ENCODE data around the gene C4orf50.

Gene C4orf50

DNA sequence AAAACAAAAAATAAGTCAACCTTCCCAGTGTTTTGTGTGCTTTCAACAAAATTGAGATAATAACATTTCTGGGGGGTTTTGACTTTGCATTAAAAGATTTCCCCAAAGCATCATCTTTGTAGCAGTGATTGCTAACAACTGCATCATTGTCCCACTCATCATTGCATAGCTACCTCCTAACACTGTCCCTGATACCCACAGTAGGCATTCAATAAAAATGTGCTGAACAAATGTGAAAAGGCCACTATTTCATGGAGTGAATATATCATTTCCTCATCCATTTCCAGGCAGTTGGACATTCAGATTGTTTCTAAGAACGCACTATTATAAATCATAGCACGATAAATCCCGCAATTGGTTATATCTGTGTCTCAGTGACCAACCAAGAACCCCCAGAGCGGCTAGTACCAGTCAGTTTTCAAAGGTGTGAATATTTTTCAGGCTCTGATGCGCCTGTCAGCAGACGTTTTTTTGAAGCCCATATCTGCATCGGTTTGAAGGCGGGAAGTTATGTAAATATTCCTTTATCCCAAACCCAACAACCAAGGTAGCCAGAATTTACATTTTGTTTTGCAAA, 89.3 kb downstream of the C4orf50 start:
- POLR2A ChIA-PET: no interaction called here
- no peak for TF ChIP-seq NFRKB (IDR thresholded peaks at IDR 0.05)
- no peak for TF ChIP-seq L3MBTL2 (conservative IDR thresholded peaks at IDR 0.05)
- no peak for TF ChIP-seq ELF4 (IDR thresholded peaks at IDR 0.05)
- no peak for TF ChIP-seq ARNT (IDR thresholded peaks at IDR 0.05)
- TF ChIP-seq LEF1 (IDR thresholded peaks at IDR 0.05; ENCODE audit: borderline replicate concordance): no peak
- no peak for TF ChIP-seq ZNF384 (IDR thresholded peaks at IDR 0.05)
- no peak for TF ChIP-seq FOXA1 (IDR thresholded peaks at IDR 0.05)
- no peak for TF ChIP-seq SUZ12 (IDR thresholded peaks at IDR 0.05)
- no peak for TF ChIP-seq BHLHE40 (IDR thresholded peaks at IDR 0.05; ENCODE audit: borderline replicate concordance)
- TF ChIP-seq FOXK2 (IDR thresholded peaks at IDR 0.05): no peak
- no peak for TF ChIP-seq TARDBP (IDR thresholded peaks at IDR 0.05)
- no peak for TF ChIP-seq CTBP1 (IDR thresholded peaks at IDR 0.05; ENCODE audit: borderline replicate concordance)
- TF ChIP-seq HDGF (IDR thresholded peaks at IDR 0.05; ENCODE audit: borderline replicate concordance): no peak
- TF ChIP-seq, protein P1, sequence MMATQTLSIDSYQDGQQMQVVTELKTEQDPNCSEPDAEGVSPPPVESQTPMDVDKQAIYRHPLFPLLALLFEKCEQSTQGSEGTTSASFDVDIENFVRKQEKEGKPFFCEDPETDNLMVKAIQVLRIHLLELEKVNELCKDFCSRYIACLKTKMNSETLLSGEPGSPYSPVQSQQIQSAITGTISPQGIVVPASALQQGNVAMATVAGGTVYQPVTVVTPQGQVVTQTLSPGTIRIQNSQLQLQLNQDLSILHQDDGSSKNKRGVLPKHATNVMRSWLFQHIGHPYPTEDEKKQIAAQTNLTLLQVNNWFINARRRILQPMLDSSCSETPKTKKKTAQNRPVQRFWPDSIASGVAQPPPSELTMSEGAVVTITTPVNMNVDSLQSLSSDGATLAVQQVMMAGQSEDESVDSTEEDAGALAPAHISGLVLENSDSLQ (IDR thresholded peaks at IDR 0.05): no peak
- TF ChIP-seq FOXM1 (IDR thresholded peaks at IDR 0.05; ENCODE audit: borderline replicate concordance): no peak
- CTCF ChIA-PET: interaction anchor here (0.6 kb wide), 1 partner anchor 34 kb away, joined by 3 read pairs; no protein-coding TSS in a partner anchor
- no peak for DNase-seq (ENCODE audit: extremely low spot score)

DNA sequence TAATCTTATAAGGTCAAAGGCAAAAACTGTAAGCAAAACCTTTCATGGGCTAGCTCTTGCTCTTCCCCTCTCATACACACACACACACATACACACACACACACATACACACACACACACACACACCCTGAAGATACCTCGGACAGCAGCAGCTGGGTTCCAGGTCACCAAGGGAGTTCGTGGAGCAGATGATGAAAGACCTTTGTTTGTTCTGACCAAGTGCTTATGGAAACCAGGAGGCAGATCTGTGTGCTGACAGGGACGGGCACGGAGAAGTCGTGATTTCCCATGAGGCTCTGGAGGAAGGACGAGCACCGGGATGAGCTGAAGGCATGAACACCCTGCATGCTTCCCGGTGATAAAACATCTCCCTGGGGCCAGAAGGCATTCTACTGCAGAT, 90.0 kb downstream of the C4orf50 start:
- ChIA-PET CTCF (interaction anchor here (0.6 kb wide), 2 partner anchors 35 to 48 kb away, joined by 3 read pairs; no protein-coding TSS in a partner anchor), POLR2A (interaction anchor here (0.8 kb wide), 1 partner anchor 50 kb away, joined by 3 read pairs; no protein-coding TSS in a partner anchor)
- DNase-seq (ENCODE audit: extremely low spot score): no peak
- TF ChIP-seq NFRKB (IDR thresholded peaks at IDR 0.05): no peak
- TF ChIP-seq L3MBTL2 (conservative IDR thresholded peaks at IDR 0.05): no peak
- TF ChIP-seq CTBP1 (IDR thresholded peaks at IDR 0.05; ENCODE audit: borderline replicate concordance): no peak

DNA sequence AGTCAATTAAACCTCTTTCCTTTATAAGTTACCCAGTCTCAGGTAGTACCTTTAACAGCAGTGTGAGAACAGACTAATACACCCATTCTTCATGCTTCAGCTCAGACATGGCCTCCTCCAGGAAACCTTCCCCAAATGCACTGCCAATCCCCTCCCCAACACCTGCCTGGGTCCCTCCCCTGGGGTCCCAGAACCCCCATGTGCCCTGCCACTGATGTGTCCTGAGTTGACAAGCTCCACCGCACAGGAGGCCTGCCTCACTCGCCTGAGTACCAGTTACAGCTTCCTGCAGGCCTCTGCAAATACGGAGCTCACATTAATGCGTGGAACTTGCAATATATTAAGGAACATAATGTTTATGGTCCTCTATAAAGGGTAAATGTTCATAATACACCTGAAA, 90.5 kb downstream of the C4orf50 start:
- no peak for DNase-seq (ENCODE audit: extremely low spot score)
- ChIA-PET CTCF (interaction anchor here (0.6 kb wide), 1 partner anchor 48 kb away, joined by 3 read pairs; no protein-coding TSS in a partner anchor), POLR2A (interaction anchor here (0.8 kb wide), 1 partner anchor 51 kb away, joined by 3 read pairs; no protein-coding TSS in a partner anchor)
- no peak for TF ChIP-seq ZNF384 (IDR thresholded peaks at IDR 0.05)
- TF ChIP-seq ARNT (IDR thresholded peaks at IDR 0.05): no peak
- TF ChIP-seq HDGF (IDR thresholded peaks at IDR 0.05; ENCODE audit: borderline replicate concordance): no peak
- TF ChIP-seq CTBP1 (IDR thresholded peaks at IDR 0.05; ENCODE audit: borderline replicate concordance): no peak
- no peak for TF ChIP-seq FOXK2 (IDR thresholded peaks at IDR 0.05)

DNA sequence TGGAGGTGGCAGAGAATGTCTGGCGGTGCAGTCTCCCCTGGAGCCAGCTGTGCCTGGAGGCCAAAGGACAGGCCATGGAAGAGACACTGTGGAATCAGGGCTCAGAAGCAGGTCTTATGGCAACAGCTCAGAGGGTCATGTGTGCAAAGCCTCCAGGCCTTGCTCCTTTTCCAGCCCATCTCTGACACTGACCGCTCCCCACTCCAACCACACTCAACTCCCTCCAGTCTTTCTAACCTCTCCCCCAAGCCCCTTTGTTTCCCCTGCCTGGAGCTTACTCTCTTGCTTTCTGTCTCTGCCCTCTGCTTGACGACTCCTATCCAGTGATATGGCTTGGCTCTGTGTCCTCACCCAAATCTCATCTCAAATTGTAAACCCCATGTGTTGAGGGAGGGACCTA, 91.1 kb downstream of the C4orf50 start:
- TF ChIP-seq BHLHE40 (IDR thresholded peaks at IDR 0.05; ENCODE audit: borderline replicate concordance) (no peak), CTBP1 (IDR thresholded peaks at IDR 0.05; ENCODE audit: borderline replicate concordance) (no peak), L3MBTL2 (conservative IDR thresholded peaks at IDR 0.05) (no peak), SP1 (IDR thresholded peaks at IDR 0.05) (no peak), HDGF (IDR thresholded peaks at IDR 0.05; ENCODE audit: borderline replicate concordance) (no peak), TARDBP (IDR thresholded peaks at IDR 0.05) (no peak), NFRKB (IDR thresholded peaks at IDR 0.05) (no peak), ELF4 (IDR thresholded peaks at IDR 0.05) (no peak), FOXM1 (IDR thresholded peaks at IDR 0.05; ENCODE audit: borderline replicate concordance) (no peak)
- POLR2A ChIA-PET: no interaction called here
- CTCF ChIA-PET: no interaction called here
- DNase-seq (ENCODE audit: extremely low spot score): no peak

DNA sequence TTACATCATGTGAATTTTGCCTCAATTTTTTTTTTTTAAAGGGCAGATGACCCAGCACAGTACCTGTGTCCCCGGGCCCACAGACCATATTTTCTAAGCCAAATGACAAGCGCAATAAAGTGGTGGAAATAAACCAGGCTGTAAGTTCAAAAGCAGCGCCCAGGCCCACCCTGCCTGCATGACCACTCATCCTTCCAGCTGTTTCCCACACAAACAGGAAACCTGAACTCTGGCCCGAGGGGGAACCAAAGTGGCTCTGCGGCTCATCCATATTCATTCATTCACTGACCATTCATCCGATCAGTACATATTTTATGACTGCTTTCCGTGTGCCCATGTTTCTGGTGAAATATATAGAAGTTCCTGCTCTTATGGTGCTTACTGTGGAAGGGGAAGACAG, 91.6 kb downstream of the C4orf50 start:
- ChIA-PET POLR2A (no interaction called here), CTCF (no interaction called here)
- no peak for DNase-seq (ENCODE audit: extremely low spot score)
- TF ChIP-seq FOXA1 (IDR thresholded peaks at IDR 0.05) (no peak), NFRKB (IDR thresholded peaks at IDR 0.05) (no peak), HDGF (IDR thresholded peaks at IDR 0.05; ENCODE audit: borderline replicate concordance) (no peak)

DNA sequence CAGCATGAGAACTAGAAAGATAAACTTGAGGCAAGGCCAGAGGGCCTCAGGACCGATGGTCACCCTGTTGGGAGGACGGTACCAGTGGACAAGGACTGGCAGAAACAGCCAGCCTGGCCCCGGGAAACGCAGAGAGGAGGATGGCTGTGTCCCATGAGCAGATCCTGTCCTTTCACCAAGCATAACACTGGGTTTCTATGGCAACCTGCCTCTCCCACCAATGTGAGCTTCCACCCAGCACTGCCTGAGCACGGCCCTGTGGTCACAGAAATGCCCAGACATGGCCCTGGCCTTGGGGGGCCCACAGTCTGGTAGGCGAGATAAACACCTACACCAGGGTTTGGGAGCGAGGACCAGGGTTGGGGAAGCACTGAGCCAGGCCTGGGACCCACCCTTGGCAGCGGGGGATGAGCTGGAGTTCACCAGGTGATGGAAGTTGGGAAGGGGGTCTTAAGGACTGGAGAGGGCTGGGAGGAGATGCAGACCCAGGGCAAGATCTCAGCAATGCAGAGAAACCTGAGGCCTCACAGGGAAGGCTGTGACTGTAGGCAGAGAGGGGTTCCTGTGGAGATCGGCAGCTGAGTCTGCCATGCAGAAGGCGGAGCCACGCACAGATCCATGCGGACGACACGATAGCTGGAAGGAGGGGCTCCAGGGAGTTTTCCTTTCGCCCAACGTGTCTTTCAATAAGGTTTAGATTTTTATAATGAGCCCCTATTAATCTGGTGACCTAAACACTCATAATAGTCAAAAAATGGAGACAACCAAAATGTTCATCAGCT, 92.6 kb downstream of the C4orf50 start:
- CTCF ChIA-PET: no interaction called here
- DNase-seq (ENCODE audit: extremely low spot score): no peak
- POLR2A ChIA-PET: no interaction called here
- TF ChIP-seq, protein P1 (IDR thresholded peaks at IDR 0.05): no peak
- no peak for TF ChIP-seq LEF1 (IDR thresholded peaks at IDR 0.05; ENCODE audit: borderline replicate concordance)
- no peak for TF ChIP-seq CTBP1 (IDR thresholded peaks at IDR 0.05; ENCODE audit: borderline replicate concordance)
- TF ChIP-seq FOXK2 (IDR thresholded peaks at IDR 0.05): no peak
- no peak for TF ChIP-seq FOXM1 (IDR thresholded peaks at IDR 0.05; ENCODE audit: borderline replicate concordance)

DNA sequence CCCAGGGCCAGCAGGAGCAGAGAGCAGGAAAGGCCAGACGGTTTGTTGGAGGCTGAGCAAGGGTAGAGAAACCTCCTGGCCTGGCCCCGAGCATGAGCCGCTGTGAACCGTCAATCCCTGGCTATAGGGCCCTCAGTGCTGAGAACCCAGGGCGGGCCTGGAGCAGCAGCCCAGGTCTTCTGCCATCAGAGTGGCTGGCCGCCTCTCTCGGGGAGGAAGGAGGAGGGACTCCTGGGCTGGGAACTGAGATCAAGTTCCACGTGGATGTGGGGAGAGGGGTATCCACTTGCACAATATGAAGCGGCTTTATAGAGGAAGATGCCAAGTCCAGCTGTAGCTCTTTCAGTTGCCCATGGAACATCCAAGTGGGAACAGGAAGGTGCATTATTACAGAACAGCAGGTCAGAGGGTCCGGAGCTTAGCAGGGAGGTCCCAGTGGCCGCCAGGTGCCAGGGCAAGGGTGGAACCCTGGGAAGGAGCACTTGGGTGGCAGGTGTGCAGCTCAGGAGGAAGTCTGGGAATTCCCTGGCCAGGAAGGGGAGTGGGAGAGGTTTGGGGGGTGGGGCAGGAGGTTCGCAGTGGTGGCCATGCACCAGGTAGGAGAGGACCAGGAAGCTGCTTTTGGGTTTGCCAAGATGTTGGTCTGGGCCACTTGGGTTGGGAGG, 93.6 kb downstream of the C4orf50 start:
- no peak for DNase-seq (ENCODE audit: extremely low spot score)
- TF ChIP-seq ELF4 (IDR thresholded peaks at IDR 0.05) (no peak), FOXK2 (IDR thresholded peaks at IDR 0.05) (no peak), FOXM1 (IDR thresholded peaks at IDR 0.05; ENCODE audit: borderline replicate concordance) (no peak), SP1 (IDR thresholded peaks at IDR 0.05) (no peak), SUZ12 (IDR thresholded peaks at IDR 0.05) (no peak), ARNT (IDR thresholded peaks at IDR 0.05) (no peak), LEF1 (IDR thresholded peaks at IDR 0.05; ENCODE audit: borderline replicate concordance) (no peak), CTBP1 (IDR thresholded peaks at IDR 0.05; ENCODE audit: borderline replicate concordance) (no peak), BHLHE40 (IDR thresholded peaks at IDR 0.05; ENCODE audit: borderline replicate concordance) (no peak), HDGF (IDR thresholded peaks at IDR 0.05; ENCODE audit: borderline replicate concordance) (no peak), ZNF384 (IDR thresholded peaks at IDR 0.05) (no peak), NFRKB (IDR thresholded peaks at IDR 0.05) (no peak)
- TF ChIP-seq, protein P1 (IDR thresholded peaks at IDR 0.05): no peak
- POLR2A ChIA-PET: no interaction called here
- CTCF ChIA-PET: no interaction called here
